Measurements from ENCODE around the gene SPDEF. TPM values are rescaled to one million over a fixed set of nuclear protein-coding genes. Genes with fewer than 3 reads are reported as not detected.

SPDEF gene
- total RNA-seq, 1 donor from 2014 or later = 0.12 TPM

DNA sequence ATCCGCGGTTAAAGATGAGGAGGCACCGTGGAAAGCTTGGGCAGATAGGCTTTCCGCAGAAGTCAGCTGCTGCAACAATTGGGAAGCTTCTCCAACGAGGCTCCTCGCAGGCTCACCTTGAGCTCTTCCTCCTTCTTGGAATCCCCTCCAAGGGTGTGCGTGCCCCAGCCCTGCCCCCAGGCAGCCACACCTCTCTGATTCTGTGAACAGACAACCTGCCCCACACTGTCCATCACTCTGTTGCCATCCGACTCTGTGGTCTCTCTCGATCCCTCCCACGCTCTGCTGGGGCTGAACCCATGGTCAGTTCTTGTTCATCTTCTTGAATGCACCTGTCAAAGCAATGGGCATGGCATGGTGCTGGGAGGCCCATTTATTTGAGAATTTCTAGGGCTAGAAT, 58.7 kb downstream of the SPDEF start:
- H3K27ac Mint-ChIP-seq (ENCODE audit: unreplicated experiment) = no peak overlapping the region
- H3K4me3 Mint-ChIP-seq = no peak overlapping the region
- no peak for DNase-seq (ENCODE audit: low read depth, low spot score)
- H3K9me3 Mint-ChIP-seq = peaks cover 5% of the 10 kb centered on the region
- TF ChIP-seq, protein P1, sequence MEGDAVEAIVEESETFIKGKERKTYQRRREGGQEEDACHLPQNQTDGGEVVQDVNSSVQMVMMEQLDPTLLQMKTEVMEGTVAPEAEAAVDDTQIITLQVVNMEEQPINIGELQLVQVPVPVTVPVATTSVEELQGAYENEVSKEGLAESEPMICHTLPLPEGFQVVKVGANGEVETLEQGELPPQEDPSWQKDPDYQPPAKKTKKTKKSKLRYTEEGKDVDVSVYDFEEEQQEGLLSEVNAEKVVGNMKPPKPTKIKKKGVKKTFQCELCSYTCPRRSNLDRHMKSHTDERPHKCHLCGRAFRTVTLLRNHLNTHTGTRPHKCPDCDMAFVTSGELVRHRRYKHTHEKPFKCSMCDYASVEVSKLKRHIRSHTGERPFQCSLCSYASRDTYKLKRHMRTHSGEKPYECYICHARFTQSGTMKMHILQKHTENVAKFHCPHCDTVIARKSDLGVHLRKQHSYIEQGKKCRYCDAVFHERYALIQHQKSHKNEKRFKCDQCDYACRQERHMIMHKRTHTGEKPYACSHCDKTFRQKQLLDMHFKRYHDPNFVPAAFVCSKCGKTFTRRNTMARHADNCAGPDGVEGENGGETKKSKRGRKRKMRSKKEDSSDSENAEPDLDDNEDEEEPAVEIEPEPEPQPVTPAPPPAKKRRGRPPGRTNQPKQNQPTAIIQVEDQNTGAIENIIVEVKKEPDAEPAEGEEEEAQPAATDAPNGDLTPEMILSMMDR (conservative IDR thresholded peaks at IDR 0.05) = no peak
- no peaks in the 10 kb centered on the region for H3K27me3 Mint-ChIP-seq (ENCODE audit: low read depth)
- no peaks in the 10 kb centered on the region for H3K36me3 Mint-ChIP-seq (ENCODE audit: low read depth)
- no peaks in the 10 kb centered on the region for H3K4me1 Mint-ChIP-seq

DNA sequence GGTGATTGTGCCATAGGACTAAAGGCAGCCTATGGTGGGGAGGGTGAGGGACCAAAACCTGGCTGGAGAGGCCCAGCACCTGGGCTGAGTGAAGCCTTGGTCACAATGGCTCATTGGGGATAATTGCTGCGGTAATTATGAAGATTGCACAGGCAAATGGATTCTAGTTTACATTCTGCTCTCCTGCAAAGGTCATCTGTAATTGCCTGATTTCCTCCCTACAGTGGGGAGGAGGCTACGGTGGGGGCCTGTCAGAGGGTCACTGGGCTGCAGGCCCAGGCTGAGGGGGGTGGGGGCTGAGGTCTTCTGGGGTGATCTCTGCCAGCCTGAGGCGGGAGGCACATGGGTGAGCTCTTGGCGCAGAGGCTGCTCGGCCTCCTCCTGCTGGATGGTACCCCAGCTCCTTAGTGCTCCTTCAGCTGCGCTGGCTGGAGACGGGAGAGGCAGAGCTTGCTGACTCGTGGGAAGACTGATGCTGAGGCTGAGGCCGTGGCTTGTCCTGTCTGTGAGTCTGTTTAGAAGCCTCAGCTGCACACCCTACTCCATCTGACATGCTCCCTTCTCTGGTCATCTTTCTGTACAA, 59.9 kb downstream of the SPDEF start:
- no peak overlapping the region for H3K4me3 Mint-ChIP-seq
- peaks cover 2% of the 10 kb centered on the region for H3K9me3 Mint-ChIP-seq
- no peak for DNase-seq (ENCODE audit: low read depth, low spot score)
- H3K36me3 Mint-ChIP-seq (ENCODE audit: low read depth) = no peaks in the 10 kb centered on the region
- TF ChIP-seq, protein P1 (conservative IDR thresholded peaks at IDR 0.05) = no peak
- peaks cover 2% of the 10 kb centered on the region for H3K4me1 Mint-ChIP-seq
- H3K27ac Mint-ChIP-seq (ENCODE audit: unreplicated experiment) = no peak overlapping the region
- no peaks in the 10 kb centered on the region for H3K27me3 Mint-ChIP-seq (ENCODE audit: low read depth)

DNA sequence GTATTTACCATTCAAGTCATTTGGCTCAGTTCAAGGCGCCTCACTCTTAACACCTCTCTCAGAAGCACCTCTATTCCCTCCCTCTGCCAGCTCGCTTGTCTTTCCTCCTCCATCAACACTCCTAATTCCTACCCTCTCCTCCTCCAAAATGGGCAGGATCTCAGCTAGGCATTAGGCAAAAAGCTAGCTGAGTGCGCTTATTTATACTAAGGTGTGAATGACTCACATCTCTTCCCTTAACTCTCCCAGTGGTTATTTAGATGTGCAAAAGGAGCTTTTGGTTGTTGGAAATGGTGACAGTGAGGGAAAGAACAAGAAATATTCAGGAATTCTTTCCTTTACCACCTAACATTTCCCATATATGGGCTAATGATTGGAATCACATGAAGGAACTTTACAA, 61.2 kb downstream of the SPDEF start:
- no peaks in the 10 kb centered on the region for H3K9me3 Mint-ChIP-seq
- peaks cover 6% of the 10 kb centered on the region for H3K4me1 Mint-ChIP-seq
- TF ChIP-seq, protein P1 (conservative IDR thresholded peaks at IDR 0.05) = no peak
- no peak overlapping the region for H3K4me3 Mint-ChIP-seq
- no peak overlapping the region for H3K27ac Mint-ChIP-seq (ENCODE audit: unreplicated experiment)
- no peak for DNase-seq (ENCODE audit: low read depth, low spot score)
- no peaks in the 10 kb centered on the region for H3K36me3 Mint-ChIP-seq (ENCODE audit: low read depth)
- H3K27me3 Mint-ChIP-seq (ENCODE audit: low read depth) = no peaks in the 10 kb centered on the region

DNA sequence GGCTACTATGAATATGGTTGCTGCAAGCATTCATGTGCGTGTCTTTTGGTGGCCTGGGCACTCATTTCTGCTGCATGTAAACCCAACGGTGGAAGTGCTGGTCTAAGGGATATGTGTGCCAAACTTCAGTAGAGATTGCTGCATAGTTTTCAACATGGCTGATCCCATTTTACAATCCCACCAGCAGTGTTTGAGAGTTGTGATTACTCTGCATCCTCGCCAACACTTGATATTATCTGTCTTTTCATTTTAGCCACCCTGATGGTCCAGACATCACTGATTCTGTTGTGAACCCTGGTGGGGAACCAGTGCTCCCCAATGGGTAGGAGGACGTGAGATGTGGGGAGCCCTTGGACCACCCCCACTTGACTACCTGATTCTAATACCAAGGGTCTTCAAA, 62.8 kb downstream of the SPDEF start:
- no peak overlapping the region for H3K27ac Mint-ChIP-seq (ENCODE audit: unreplicated experiment)
- no peaks in the 10 kb centered on the region for H3K27me3 Mint-ChIP-seq (ENCODE audit: low read depth)
- no peaks in the 10 kb centered on the region for H3K36me3 Mint-ChIP-seq (ENCODE audit: low read depth)
- H3K4me3 Mint-ChIP-seq = no peak overlapping the region
- no peak for DNase-seq (ENCODE audit: low read depth, low spot score)
- H3K4me1 Mint-ChIP-seq = peaks cover 6% of the 10 kb centered on the region
- no peaks in the 10 kb centered on the region for H3K9me3 Mint-ChIP-seq
- TF ChIP-seq, protein P1 (conservative IDR thresholded peaks at IDR 0.05) = no peak

DNA sequence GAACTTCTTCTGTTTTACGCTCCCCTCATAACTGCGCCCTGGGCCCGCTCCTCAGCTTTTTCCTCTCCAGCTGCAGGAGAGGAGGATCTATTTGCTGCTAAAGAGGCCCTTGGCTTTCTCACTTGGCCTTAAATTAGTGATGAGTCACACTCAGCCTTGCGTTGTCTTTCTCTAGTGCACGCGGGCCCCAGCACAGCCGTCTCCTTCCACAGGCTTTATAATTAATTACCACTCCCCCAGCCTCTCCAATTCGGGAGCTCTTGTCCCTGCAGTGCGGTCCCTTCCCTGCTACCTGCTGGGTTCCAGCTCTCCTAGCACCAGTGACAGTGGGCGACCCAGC, 65.1 kb downstream of the SPDEF start:
- DNase-seq (ENCODE audit: low read depth, low spot score) = no peak
- H3K4me1 Mint-ChIP-seq = peaks cover 6% of the 10 kb centered on the region
- H3K36me3 Mint-ChIP-seq (ENCODE audit: low read depth) = no peaks in the 10 kb centered on the region
- no peak overlapping the region for H3K27ac Mint-ChIP-seq (ENCODE audit: unreplicated experiment)
- no peak overlapping the region for H3K4me3 Mint-ChIP-seq
- H3K27me3 Mint-ChIP-seq (ENCODE audit: low read depth) = no peaks in the 10 kb centered on the region
- no peaks in the 10 kb centered on the region for H3K9me3 Mint-ChIP-seq
- TF ChIP-seq, protein P1 (conservative IDR thresholded peaks at IDR 0.05) = no peak
